Smooth muscle cell of the brain vasculature (primary cell): Measurements from ENCODE around the gene C1S.
A peak's percentile ranks its signal among the peaks of the same experiment; 100 is the strongest.

ENCODE experiments used
- DNase-seq: peaks from one replicate; pipeline ENCODE4 v3.0.0-alpha.2; 2012; ENCODE audit warnings: low read depth, low spot score

Gene C1S

GRCh38 chr12:7075939-7076338 is 15.4 kb downstream of the C1S start:
- DNase-seq, result no peak

GRCh38 chr12:7076493-7076892 is 16.0 kb downstream of the C1S start:
- no peak for DNase-seq

GRCh38 chr12:7078163-7078562 is 17.6 kb downstream of the C1S start:
- DNase-seq, result no peak

- DNase-seq, result no peak
Observed at GRCh38 chr12:7079826-7080125, 19.3 kb downstream of the C1S start.

- no peak for DNase-seq
Observed at GRCh38 chr12:7081037-7081436, 20.5 kb downstream of the C1S start.

GRCh38 chr12:7083125-7083524 is 22.6 kb downstream of the C1S start:
- DNase-seq, result no peak

- no peak for DNase-seq
Observed at GRCh38 chr12:7089196-7089871, 28.8 kb downstream of the C1S start.

DNA sequence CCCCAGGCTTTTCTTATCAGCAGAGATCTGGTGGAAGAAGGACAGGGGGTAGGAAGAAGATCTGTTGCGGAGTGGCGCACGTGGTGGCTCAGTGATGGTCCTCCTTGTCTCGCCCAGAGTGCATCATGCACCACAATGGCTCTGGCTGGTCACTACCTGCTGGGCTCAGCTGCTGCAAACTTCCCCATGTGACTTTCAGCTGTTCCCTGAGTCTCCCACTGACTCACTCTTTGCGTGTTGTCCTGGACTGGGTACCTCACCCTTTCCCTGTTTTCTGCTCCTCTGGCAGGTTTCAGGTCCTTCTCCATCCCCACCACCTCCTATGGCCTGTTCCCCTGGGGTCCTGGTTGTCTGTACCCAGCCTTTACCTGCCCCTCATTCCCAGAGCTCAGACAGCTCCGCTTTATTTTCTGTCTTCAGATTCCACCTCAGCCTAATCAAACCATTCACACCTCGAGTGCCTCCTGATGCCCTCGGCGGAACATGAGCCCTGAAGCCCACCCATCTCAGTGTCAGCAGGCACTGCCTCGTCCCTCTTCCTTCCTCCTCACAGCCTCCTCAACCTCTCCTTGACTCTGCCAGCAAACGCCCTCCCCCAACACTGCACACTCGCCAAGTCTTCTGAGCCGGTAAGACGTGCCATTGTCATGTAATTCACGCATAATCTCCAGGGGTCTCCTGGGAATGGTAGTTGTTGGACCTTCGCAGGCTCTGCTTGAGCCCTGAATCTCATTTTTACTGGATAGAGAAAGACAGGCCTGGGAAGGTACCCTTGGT is 29.9 kb downstream of the C1S start:
- no peak for DNase-seq

GRCh38 chr12:7091171-7091570 is 30.7 kb downstream of the C1S start:
- DNase-seq, result no peak

GRCh38 chr12:7091660-7092228 is 31.2 kb downstream of the C1S start:
- no peak for DNase-seq

- peak; percentile 75 for DNase-seq
Observed at GRCh38 chr12:7092229-7092985, 31.9 kb downstream of the C1S start, which contains the start of gene C1R. Gene C1R, minus strand, starts transcription at chr12:7092445. Its CDS starts 57 bp downstream, at chr12:7092388.

GRCh38 chr12:7092986-7093460 is 32.5 kb downstream of the C1S start:
- DNase-seq, result no peak

GRCh38 chr12:7093486-7093885 is 33.0 kb downstream of the C1S start:
- no peak for DNase-seq

DNA sequence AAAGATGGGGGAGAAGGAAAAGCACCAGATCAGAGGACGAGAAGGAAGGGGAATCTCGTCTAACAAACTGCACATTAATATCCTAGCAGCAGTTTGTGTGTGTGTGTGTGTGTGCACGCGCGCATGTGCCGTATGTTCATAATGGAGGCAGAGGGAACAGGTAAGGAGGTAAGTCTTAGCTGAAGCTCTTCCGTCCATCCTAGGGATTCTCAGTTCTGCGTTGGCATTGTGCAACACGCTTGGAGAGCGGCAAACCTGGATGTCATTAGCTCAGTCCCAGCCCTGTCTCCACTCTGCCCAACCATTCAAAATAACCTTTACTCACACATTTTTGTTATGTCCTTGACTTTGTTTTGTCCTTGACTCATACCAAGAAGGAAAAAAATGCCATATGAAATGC is 33.4 kb downstream of the C1S start:
- DNase-seq, result no peak

DNA sequence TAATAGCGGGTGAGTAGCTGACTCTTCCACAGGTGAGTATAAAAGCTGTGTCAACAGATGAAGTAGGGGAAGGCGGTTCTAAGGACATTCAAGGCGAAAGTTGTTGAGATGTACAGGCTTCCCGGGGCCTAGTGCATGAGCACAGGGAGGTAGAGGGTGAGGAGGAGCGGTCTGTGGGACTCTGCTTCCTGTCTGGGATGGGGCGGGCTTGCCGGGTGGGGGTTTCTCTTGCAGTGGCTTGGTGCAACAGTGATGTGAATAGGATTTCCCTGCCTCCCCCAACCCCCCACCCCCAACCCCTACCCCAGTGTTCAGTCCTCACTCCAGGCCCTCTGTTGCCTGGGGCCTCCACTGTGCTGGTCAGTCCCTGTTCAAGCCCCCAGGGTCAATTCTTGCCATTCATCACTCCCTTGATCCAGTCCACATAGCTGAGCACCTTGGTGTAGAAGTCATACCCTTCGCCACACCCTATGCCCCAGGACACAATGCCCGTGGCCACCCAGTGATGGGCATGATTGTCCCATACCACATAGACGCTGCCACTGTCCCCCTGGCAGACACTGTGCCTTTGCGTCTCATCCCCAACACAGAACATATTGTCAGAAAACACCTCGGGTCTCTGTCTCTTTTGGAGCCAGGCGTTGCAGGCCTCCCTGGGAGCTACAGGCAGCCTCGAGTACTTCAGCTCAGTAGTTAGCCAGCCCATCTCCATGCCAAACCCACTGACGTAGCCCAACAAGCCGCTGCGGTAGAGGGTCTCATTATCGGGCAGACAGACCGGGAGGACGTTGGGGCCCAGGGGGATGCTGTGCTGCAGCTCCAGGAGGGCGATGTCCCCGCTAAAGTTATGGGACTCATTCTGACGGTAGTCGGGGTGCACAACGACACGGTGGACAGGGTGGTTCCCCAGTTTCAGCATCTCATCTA is 35.8 kb downstream of the C1S start:
- DNase-seq, result no peak

- no peak for DNase-seq
Observed at GRCh38 chr12:7096979-7097378, 36.5 kb downstream of the C1S start.

GRCh38 chr12:7099290-7099996 is 38.9 kb downstream of the C1S start:
- DNase-seq, result no peak

DNA sequence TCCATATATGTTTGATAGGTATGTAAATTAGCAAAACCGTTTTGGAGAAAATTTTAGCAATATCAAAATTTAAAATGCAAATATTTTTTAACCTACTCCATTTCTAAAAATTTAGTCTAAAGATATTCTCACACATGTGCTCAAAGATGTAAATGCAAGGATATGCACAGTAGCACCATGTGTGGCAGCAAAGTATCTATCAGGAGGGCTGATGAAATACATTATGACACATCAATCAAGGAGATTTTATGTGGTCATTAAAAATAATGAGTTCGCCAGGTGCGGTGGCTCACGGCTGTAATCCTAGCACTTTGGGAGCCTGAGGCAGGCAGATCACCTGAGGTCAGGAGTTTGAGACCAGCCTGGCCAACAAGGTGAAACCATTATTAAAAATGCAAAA is 39.7 kb downstream of the C1S start:
- no peak for DNase-seq

GRCh38 chr12:7101047-7101693 is 40.7 kb downstream of the C1S start:
- DNase-seq, result no peak

DNA sequence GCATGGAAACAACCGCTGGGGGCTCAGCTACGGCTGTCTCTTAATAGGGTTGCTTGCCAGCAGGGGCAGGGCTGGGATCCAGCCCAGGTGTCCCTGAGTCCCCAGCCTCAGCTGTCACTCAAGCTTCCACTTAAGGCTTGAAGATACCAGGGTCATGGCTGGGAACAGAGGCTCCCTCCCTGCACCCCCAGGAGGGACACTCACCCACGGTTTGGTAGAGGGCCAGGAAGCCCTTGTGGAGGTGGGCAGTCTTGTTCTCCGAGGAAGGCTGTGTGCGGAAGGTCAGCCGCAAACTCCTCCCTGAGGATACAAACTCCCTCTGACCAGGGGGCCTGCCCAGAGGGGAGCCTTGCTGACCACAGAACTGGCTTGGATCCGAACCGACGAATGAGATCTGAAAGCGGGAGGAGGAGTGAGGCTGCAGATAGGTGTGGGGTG is 41.2 kb downstream of the C1S start:
- DNase-seq, result no peak
